Measurements from ENCODE around the gene SLC6A5.

GRCh38 chr11:20601221-20601914 lies 2.0 kb downstream of the SLC6A5 start:
- TF ChIP-seq CTCF (IDR thresholded peaks at IDR 0.05), result no peak
- TF ChIP-seq POLR2A (IDR thresholded peaks at IDR 0.05), result no peak
